ENCODE results near the gene DDX10. TPM values are rescaled to one million over a fixed set of nuclear protein-coding genes. Genes with fewer than 3 reads are reported as not detected.

The DDX10 gene
- total and polyA plus RNA-seq, 2 of the 8 experiments (the other 6 are each of a cell fraction or from before 2014, with no cell fraction given): 49.2 to 52.2 TPM

GRCh38 chr11:108818971-108819370 is 154.1 kb downstream of the DDX10 start (continued):
- TF ChIP-seq YY1 (IDR thresholded peaks at IDR 0.05; ENCODE audit: low read depth, low read length) (no peak), CHD1 (IDR thresholded peaks at IDR 0.05; ENCODE audit: low read depth, low read length) (no peak), SRF (IDR thresholded peaks at IDR 0.05; ENCODE audit: low read depth, low read length) (no peak), MAFK (IDR thresholded peaks at IDR 0.05; ENCODE audit: low read depth, low read length) (no peak)

Measured in H1 (cell line).